ENCODE data around the gene CDKL1. TPM values are rescaled to one million over a fixed set of nuclear protein-coding genes. Genes with fewer than 3 reads are reported as not detected.

Gene CDKL1
- polyA plus RNA-seq, 3 donors, result 1.2 to 2.5 (median 1.3) TPM

DNA sequence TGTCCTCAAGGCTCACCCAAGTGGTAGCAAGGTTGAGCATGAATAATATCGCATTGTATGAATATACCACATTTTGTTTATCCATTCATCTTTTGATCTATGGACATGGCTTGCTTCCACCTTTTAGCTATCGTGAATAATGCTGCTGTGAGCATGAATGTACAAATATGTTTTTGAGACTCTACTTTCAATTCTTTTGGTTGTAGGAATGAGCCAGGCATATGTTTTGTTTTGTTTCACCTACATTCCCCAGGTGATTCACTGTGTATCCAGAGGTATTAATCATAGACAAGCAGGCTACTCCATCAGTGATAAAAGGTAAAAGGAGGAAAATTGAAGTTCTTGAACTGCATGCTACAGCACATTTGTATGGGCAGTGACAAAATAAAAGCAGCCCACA, 35.8 kb downstream of the CDKL1 start:
- WGBS (ENCODE audit: insufficient coverage), result no CpG with 5 or more reads among the region's 2 CpGs
- Mint-ChIP-seq H3K9me3 (peaks cover 0 to 9% (median 6%) of the 10 kb centered on the region in 7 donors), H3K36me3 (peaks cover 29 to 30% of the 10 kb centered on the region in 2 donors), H3K27me3 (ENCODE audit: low read depth in 3 of 3) (peaks cover 0 to 2% (median 0%) of the 10 kb centered on the region in 3 donors), H3K4me1 (peaks cover 20% of the 10 kb centered on the region), H3K4me3 (no peak overlapping the region), H3K27ac (no peak overlapping the region)
- DNase-seq, result no peak
- H3K79me2 ChIP-seq (ENCODE audit: insufficient read depth, low read length), result no peaks in the 10 kb centered on the region
- intact Hi-C loops (cut with micrococcal nuclease), result no loop called here
- H3K9ac ChIP-seq (ENCODE audit: insufficient read depth, low read length, poor library complexity, severe bottlenecking), result no peak overlapping the region
- H3K27me3 ChIP-seq (ENCODE audit: control insufficient read depth in 2 of 2, insufficient read depth in 2 of 2, low read length in 2 of 2), result no peaks in the 10 kb centered on the region
- peaks cover 15 to 16% of the 10 kb centered on the region in 2 donors for H3K4me1 ChIP-seq (ENCODE audit: control insufficient read depth in 1 of 2, insufficient read depth in 2 of 2, low read length in 2 of 2)
- H3K4me2 ChIP-seq (replicated peaks; ENCODE audit: extremely low read depth, low read length, poor library complexity, severe bottlenecking), result no peak overlapping the region
- TF ChIP-seq, protein P1, sequence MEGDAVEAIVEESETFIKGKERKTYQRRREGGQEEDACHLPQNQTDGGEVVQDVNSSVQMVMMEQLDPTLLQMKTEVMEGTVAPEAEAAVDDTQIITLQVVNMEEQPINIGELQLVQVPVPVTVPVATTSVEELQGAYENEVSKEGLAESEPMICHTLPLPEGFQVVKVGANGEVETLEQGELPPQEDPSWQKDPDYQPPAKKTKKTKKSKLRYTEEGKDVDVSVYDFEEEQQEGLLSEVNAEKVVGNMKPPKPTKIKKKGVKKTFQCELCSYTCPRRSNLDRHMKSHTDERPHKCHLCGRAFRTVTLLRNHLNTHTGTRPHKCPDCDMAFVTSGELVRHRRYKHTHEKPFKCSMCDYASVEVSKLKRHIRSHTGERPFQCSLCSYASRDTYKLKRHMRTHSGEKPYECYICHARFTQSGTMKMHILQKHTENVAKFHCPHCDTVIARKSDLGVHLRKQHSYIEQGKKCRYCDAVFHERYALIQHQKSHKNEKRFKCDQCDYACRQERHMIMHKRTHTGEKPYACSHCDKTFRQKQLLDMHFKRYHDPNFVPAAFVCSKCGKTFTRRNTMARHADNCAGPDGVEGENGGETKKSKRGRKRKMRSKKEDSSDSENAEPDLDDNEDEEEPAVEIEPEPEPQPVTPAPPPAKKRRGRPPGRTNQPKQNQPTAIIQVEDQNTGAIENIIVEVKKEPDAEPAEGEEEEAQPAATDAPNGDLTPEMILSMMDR (IDR thresholded peaks at IDR 0.05), result no peak
- H3K9me3 ChIP-seq (replicated peaks in 1 of 2; ENCODE audit: control insufficient read depth in 1 of 2, insufficient read depth in 1 of 2, low read length in 2 of 2), result no peaks in the 10 kb centered on the region
- H3K4me3 ChIP-seq (replicated peaks in 1 of 3; ENCODE audit: low read depth in 2 of 3, low read length in 3 of 3), result no peak overlapping the region
- no peak overlapping the region for H2AFZ ChIP-seq (ENCODE audit: insufficient read depth, low read depth, low read length, poor library complexity, severe bottlenecking)
- peaks cover 0 to 25% of the 10 kb centered on the region in 2 donors for H3K36me3 ChIP-seq (replicated peaks in 1 of 2; ENCODE audit: control insufficient read depth in 1 of 2, insufficient read depth in 2 of 2, low read length in 2 of 2)
- H3K27ac ChIP-seq (ENCODE audit: low read depth in 1 of 2, low read length in 2 of 2), result no peak overlapping the region
- H4K20me1 ChIP-seq (ENCODE audit: insufficient read depth, low read length), result no peaks in the 10 kb centered on the region

DNA sequence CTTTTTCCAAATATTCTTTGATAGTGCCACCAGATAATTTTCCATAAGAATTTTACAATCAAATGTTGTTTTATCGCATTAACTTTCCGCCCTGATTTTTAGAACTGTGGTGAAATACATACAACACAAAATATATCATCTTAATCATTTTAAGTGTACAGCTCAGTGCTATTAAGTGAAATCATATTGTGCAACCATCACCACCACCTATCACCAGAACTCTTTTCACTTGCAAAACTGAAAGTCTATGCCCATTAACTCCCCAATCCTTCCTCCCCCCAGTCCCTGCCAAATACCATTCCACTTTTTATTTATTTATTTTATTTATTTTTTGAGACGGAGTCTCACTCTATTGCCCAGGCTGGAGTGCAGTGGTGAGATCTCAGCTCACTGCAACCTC, 36.6 kb downstream of the CDKL1 start:
- no peak overlapping the region for H3K4me3 Mint-ChIP-seq
- Histone ChIP-seq H4K20me1 (ENCODE audit: insufficient read depth, low read length) (no peaks in the 10 kb centered on the region), H3K79me2 (ENCODE audit: insufficient read depth, low read length) (no peaks in the 10 kb centered on the region), H3K27me3 (ENCODE audit: control insufficient read depth in 2 of 2, insufficient read depth in 2 of 2, low read length in 2 of 2) (no peaks in the 10 kb centered on the region), H3K4me3 (replicated peaks in 1 of 3; ENCODE audit: low read depth in 2 of 3, low read length in 3 of 3) (no peak overlapping the region), H2AFZ (ENCODE audit: insufficient read depth, low read depth, low read length, poor library complexity, severe bottlenecking) (no peak overlapping the region), H3K9me3 (replicated peaks in 1 of 2; ENCODE audit: control insufficient read depth in 1 of 2, insufficient read depth in 1 of 2, low read length in 2 of 2) (no peaks in the 10 kb centered on the region), H3K4me2 (replicated peaks; ENCODE audit: extremely low read depth, low read length, poor library complexity, severe bottlenecking) (no peak overlapping the region), H3K9ac (ENCODE audit: insufficient read depth, low read length, poor library complexity, severe bottlenecking) (no peak overlapping the region), H3K4me1 (ENCODE audit: control insufficient read depth in 1 of 2, insufficient read depth in 2 of 2, low read length in 2 of 2) (peaks cover 15% of the 10 kb centered on the region in 2 donors), H3K36me3 (replicated peaks in 1 of 2; ENCODE audit: control insufficient read depth in 1 of 2, insufficient read depth in 2 of 2, low read length in 2 of 2) (peaks cover 0 to 30% of the 10 kb centered on the region in 2 donors), H3K27ac (ENCODE audit: low read depth in 1 of 2, low read length in 2 of 2) (no peak overlapping the region)
- intact Hi-C loops (cut with micrococcal nuclease), result no loop called here
- peaks cover 30 to 34% of the 10 kb centered on the region in 2 donors for H3K36me3 Mint-ChIP-seq
- no peak for DNase-seq
- H3K27me3 Mint-ChIP-seq (ENCODE audit: low read depth in 3 of 3), result peaks cover 0 to 2% (median 0%) of the 10 kb centered on the region in 3 donors
- H3K9me3 Mint-ChIP-seq, result peaks cover 0 to 9% (median 6%) of the 10 kb centered on the region in 7 donors
- H3K4me1 Mint-ChIP-seq, result peaks cover 20% of the 10 kb centered on the region
- no CpG with 5 or more reads among the region's 3 CpGs for WGBS (ENCODE audit: insufficient coverage)
- no peak overlapping the region for H3K27ac Mint-ChIP-seq
- TF ChIP-seq, protein P1 (IDR thresholded peaks at IDR 0.05), result no peak
